Femur (tissue), 1 donor: ENCODE measurements around the gene FAM53B.

Experiments
- DNase-seq: peaks from one replicate; pipeline ENCODE4 v3.0.0-alpha.2; 2017

The FAM53B gene

GRCh38 chr10:124676416-124677062 lies 67.6 kb downstream of the FAM53B start:
- DNase-seq, result peak; percentile 66

- no peak for DNase-seq
Observed at GRCh38 chr10:124675824-124676223, 68.4 kb downstream of the FAM53B start.

- no peak for DNase-seq
Observed at GRCh38 chr10:124675261-124675660, 68.9 kb downstream of the FAM53B start.

DNA sequence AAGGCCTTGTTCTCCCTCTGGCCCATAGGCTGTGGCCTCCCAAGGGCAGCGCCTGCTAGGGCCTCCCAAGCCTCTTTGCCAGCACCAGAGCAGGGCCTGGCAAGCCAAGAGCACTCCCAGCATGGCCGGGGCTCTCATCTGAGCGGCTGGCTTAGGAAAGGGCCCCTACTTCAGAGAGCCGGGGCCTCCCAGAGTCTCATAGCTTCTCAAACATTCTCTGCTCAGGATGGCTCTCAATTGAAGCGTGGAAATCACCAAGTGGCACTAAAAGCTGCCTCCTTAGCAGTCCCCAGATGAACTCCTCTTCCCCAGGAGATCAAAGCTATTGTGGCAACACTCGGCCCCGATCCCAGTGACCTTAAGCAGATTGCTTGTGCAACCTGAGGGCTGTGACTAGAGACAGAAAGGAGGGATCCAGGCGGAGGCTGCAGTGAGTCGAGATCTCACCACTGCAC lies 69.4 kb downstream of the FAM53B start:
- no peak for DNase-seq

DNA sequence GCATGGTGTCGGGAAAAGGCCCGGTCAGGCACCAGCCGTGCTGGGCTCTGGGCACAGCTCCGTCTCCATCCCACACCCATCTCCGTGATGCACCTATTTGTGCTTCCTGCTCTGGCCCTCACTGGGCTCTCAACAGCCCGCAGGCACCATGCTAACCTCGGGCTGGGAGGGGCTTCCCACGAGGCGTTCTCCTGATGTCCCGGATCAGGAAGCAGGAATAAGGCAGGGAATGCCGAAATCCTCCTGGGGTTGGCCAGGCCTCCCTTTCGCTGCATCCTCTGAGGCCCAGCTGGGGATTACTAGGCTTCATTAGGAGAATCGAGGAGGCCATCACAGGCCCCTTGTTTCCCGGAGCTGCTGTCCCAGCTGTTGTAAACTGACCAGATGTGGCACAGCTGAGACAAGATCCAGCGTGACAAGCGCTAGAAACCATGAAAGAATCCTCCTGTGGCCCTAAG lies 72.0 kb downstream of the FAM53B start:
- peak; percentile 70 for DNase-seq

DNA sequence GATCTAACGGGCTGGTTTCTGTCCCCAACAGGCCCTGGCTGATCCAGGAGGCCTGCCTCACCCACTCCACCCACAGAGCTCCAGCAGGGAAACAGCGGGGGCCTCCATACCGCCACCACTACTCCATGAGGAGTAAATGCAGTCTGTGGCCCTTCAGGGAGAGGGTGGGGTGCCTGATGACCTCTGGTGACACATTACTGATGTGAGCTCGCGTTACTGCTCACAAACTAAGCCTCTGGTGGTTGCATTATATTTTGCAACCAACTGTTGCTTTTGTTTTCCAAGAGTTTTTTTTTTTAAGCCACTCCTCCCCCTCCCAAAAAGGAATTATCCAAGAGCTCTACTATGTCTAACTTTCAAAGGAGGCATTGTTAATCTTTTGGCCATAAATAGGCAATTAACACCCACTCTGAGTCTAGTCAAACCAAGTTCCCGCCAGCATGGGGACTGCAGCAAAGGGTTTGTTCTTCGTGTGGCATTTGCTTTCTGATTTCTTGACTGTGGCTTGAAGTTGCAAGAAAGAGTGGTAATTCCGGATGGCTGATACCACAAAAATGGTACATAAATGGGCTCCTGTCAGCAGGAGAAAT lies 72.6 kb downstream of the FAM53B start:
- no peak for DNase-seq

DNA sequence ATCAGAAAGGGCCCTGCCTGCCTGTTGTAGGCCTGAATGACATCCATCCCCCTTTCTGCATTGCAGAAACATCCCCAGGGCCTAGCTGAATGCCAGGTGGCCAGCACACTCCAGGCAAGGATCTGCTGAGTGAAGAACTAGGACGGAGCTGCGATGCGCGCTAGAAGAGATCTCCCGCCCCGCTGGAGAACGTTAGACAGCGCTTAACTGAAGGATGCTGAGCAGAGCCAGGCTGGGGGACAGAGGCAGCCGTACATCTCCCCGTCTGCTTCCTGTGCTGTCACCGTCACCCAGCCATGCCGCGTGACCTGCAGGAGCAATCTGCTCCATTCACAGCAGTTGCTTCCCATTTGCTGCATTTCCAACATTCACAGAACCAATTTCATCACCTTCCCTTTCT lies 73.3 kb downstream of the FAM53B start:
- no peak for DNase-seq

GRCh38 chr10:124669824-124670654 lies 74.1 kb downstream of the FAM53B start:
- DNase-seq, result no peak

DNA sequence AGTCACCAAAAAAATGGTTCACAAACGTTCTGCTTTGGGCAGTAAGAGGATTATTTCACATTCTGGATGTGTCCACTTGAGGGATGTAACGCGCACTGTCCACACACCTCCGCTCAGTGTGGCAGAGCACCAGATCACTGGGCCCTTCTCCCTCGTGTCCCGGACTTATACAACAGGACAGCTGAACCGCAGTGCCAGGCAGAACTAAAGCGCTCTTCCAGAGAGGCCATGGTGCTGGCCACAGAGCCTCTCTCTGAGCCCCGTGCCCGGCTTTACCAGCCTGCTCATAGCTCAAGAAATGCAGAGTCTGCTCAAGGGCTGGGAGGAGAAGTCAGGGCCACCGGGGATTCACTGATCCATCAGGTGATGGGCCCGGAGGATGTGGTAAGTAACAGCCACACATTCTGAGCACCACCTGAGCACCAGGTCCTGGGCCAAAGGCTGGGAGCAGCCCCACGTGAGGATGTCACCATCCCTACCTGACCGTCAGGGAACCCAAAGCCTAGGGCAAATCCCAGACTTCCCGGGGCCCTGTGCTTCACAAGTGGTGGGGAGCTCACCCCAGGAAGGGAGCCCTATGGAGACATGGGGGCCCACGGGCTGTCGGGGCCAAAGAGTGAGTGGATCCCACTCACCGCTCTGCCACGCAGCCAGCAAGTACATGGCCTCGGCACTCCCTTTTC lies 74.9 kb downstream of the FAM53B start:
- no peak for DNase-seq

DNA sequence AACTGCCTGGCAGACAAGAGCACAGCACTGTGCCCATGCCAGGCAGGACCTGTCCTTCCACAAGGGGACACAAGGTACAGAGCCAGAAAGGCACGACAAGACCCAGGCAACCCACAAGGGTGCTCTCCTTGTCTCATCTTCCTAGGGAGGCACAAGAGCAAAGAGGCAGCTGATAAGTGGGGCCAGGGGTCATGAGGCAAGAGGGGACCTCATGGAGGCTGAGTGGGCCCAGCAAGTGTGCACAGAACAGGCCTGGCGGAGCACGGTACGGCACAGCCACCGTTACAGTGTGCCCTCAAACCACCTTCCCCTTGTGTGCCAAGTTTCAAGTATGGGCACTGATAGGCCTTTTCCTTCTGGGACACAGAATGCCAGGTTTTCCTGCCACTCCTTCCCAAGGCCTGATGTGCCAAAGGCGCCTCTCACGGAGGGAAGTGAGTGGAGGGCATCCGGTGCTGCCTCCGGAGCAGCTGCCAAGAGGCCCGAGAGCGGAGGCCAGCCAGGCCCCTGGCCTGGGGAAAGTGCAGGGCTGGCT lies 75.6 kb downstream of the FAM53B start:
- no peak for DNase-seq

DNA sequence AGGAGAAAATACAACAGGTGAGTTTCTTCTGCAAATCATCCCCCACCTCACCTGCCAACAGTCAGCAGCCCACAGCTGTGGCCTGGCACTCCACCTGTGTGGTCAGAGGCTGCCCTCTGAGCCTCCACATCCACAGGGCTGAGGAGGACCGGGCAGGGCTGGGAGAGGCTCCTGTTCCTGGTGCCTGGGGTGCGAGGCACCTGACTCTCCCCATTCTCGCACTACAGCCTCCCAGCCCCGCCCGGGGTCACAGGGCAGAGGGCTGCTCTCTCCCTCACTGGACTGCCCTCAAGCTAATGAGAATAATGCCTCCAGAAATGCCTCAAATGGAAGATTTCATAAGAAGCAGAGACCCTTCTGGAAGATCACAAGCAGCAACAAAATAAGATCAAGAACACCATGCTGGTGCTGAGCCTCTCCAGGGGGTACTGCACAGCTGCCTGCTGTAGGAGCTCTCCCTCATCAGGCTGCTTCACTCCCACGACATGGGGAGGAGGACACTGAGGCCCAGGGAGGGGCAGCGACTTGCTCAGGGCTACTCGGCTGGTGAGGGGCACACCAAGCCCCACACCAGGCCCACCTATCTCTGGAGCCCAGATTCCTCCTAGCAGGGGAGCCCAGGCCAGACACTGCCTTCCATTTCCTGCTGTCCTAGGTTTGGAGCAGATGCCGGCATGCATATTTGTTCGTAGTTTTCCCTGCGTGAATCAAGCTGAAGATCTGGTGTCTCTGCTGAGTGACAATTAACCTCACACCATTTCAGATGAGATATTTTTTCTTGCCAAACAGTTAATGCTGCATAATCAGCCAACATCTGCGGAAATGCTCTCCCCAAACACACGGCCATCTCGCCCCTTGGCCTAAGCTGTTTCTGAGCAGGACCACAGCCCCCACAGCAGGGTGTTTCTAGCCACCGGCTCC lies 76.5 kb downstream of the FAM53B start:
- DNase-seq, result no peak

- no peak for DNase-seq
Observed at GRCh38 chr10:124666494-124666893, 77.7 kb downstream of the FAM53B start.

- DNase-seq, result no peak
Observed at GRCh38 chr10:124665980-124666379, 78.2 kb downstream of the FAM53B start.

DNA sequence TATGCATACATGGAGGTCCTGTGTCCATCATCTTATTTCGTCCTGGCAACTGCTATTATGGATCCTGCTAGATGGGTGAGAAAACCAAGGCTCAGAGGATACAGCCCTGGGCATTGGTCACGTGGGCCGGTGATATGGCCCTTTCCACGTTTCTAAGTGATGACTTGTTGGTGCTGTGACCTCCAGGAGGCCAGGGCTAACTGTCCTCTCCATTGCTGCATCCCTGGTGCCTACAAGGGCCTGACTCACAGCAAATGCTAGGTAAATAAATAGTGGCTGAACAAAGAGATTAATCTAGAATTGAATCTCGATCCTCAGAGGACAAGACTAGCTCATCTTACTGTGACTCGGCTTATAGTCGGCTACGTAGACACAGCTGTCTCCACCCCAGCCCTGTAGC lies 78.6 kb downstream of the FAM53B start:
- DNase-seq, result no peak

DNA sequence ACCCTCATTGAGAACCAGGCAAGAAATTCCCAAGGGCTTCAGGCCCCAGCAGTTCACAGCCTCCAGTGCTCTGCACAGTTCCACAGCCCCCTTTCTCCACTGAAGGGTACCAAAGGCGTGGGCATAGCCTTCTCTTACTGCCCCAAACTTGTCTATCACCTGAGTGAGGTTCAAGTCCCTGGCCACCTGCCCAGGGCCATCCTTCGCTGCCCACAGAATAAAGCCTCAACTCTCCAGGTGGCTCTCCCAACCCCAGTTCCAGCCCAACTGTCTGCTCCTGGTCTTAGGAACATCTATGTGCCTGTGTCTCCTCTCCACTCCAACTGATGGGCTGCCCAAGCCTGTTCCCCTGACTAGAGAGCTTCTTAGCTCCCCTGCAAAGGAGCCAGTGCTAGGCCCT lies 79.1 kb downstream of the FAM53B start:
- no peak for DNase-seq

DNA sequence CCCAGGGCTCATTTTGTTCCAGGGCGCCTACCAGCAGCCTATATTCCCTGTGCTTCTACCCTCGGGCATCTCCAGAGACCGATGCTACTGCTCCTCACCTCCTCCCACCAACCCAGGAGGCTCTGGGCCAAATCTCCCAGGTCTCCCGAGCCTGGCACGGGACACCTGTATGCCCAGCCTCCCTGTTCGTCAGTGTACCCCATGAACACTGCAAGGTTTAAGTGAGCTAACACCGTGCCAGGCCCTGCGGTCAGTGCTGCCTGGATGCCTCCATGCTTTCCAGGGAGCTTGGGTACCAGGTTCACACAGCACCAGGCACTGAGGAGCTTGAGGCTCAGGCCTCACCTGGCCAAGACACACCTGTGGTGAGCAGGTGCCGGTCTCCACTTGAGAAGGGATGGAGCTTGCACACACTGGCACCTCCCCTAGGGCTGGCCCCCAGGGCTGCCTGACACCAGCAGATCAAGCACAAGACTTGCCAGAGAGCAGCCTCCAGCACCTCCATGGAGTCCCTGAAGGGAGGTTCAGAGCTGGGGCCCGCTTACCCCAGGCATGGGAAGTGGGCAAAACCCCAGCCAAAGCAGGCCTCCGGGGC lies 80.3 kb downstream of the FAM53B start:
- no peak for DNase-seq

- no peak for DNase-seq
Observed at GRCh38 chr10:124663228-124663627, 81.0 kb downstream of the FAM53B start.

DNA sequence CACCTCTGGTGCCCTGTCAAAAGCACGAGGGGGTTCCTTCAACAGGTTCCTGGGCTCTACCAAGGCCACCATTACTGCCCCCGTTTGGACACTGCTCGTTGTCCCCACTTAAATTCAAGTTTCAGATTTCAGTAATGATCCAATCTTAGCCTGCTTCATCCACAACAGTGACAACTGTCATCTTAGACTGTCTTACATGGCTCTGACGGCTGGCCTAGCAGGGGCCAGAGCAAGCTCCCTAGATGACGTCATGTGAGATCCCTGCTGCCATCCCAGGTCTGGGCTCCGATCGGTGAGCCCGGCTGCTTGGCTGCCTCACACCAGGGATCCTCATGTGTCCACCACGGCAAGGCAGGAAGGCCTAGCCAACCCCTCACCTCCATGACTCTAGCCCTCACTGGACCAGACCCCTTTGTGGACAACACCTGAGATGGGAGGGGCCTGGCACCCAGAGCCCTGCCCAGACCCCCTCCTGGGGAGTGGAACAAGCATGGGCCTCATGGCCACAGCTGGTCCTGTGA lies 82.5 kb downstream of the FAM53B start:
- no peak for DNase-seq

DNA sequence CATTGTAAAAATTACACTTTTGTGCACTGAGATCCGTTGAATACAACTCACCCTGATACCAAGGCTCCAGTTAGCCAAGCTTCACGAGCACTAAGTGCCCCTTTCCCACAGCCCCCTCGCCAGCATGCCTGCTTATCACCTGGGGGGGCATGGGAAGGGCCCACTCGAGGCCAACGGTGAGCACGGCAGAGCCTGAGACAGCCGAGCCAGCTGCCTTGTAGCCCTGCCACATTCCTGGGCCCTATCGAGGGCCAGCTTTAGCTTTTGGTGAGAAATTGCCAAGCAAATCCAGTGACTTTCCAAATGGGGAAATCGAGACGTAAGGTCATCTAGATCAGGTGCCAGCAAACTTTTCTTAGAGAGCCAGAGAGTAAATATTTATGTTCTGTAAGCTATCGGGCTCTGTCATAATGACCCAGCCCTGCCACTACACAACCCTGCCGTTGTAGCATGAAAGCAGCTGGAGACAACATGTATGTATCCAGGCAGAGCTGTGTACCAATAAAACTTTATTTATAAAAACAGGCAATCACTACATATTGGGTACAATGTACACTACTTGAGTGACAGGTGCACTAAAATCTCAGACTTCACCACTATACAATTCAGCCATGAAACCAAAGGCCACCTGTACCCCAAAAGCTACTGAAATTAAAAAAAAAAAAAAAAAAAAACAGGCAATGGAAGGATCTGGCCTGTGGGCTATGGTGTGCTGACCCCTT lies 83.6 kb downstream of the FAM53B start:
- DNase-seq, result no peak

GRCh38 chr10:124659380-124659779 lies 84.8 kb downstream of the FAM53B start:
- no peak for DNase-seq
